HL-60 (cell line): ENCODE results near the gene ABCD3.

Experiments
- DNase-seq, 2 experiments: peaks; one replicate each; pipeline ENCODE4 v3.0.0-alpha.2; 2010 to 2020; ENCODE audit warnings: low read depth in 1 of 2, low spot score in 1 of 2
- H3K27ac ChIP-seq: fragments of 250-450 bp; sonication (Bioruptor Pico); replicated peaks from 2 replicates; pipeline ENCODE4 v1.5.1; 2020; ENCODE audit warnings: mild to moderate bottlenecking, moderate library complexity
- H3K27me3 ChIP-seq: fragments of 250-450 bp; sonication (Bioruptor Pico); 2 replicates; pipeline ENCODE4 v1.5.1; 2021; ENCODE audit warnings: mild to moderate bottlenecking, moderate library complexity; ENCODE audit not compliant: insufficient read depth, poor library complexity, severe bottlenecking
- H3K4me3 ChIP-seq: replicated peaks from 2 replicates; pipeline ENCODE4 v1.5.1; 2011; ENCODE audit warnings: mild to moderate bottlenecking, control low read depth, low read length; ENCODE audit not compliant: insufficient read depth
- CTCF ChIP-seq: IDR thresholded peaks from one replicate; pipeline ENCODE4 v1.5.1; 2011; ENCODE audit warnings: low read length, control low read depth, inconsistent platforms; ENCODE audit not compliant: insufficient read depth
- GABPA ChIP-seq: IDR thresholded peaks from 2 replicates; pipeline ENCODE4 v1.6.1; 2012; ENCODE audit warnings: low read depth
- POLR2AphosphoS5 ChIP-seq: IDR thresholded peaks from 2 replicates; pipeline ENCODE4 v1.6.1; 2012; ENCODE audit warnings: low read depth
- SPI1 ChIP-seq: IDR thresholded peaks from 2 replicates; pipeline ENCODE4 v1.6.1; 2012; ENCODE audit warnings: low read depth, mild to moderate bottlenecking, borderline replicate concordance
- TF ChIP-seq, protein P1 (sequence below): IDR thresholded peaks from 2 replicates; pipeline ENCODE4 v1.6.1; 2012; ENCODE audit warnings: low read depth; ENCODE audit not compliant: insufficient replicate concordance

Gene ABCD3

DNA sequence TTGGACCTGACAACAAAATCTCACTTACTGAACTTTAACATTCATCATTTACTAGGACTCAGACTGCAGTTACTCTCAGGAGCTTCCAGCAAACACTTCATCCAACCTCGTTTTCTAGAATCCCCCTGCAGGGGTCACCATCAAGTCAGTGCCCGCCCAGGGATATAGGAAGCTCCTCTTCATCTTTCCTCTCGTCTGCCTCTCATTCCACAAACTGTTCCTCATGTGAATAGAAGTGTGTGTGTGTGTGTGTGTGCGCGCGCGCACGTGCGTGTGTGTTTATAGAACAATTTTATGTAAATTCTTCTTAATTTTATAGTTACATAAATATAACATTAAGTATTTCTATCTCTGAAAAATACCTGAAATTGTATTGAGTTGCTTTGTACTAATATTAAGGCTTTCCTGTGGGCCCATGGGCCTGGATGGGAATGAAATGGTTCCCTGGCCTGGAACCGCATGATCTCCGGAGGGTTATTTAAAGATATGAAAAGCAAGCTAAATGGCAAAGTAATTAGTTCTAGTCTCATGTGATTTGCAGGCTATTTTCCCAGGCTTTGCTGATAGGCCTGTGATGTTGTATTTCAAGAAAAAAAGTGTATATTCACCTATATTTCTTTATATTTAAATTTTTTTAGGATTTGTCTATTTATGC is 21.7 kb upstream of the ABCD3 start:
- H3K4me3 ChIP-seq = no peak overlapping the region
- H3K27me3 ChIP-seq = no peaks in the 10 kb centered on the region
- no peak overlapping the region for H3K27ac ChIP-seq
- no peak for TF ChIP-seq SPI1
- TF ChIP-seq GABPA = no peak
- TF ChIP-seq POLR2AphosphoS5 = no peak
- DNase-seq = no peak

GRCh38 chr1:94398356-94398755 is 19.8 kb upstream of the ABCD3 start:
- no peak for DNase-seq
- H3K27ac ChIP-seq = no peak overlapping the region
- TF ChIP-seq POLR2AphosphoS5 (no peak), CTCF (no peak), GABPA (no peak), SPI1 (no peak)
- TF ChIP-seq, protein P1, sequence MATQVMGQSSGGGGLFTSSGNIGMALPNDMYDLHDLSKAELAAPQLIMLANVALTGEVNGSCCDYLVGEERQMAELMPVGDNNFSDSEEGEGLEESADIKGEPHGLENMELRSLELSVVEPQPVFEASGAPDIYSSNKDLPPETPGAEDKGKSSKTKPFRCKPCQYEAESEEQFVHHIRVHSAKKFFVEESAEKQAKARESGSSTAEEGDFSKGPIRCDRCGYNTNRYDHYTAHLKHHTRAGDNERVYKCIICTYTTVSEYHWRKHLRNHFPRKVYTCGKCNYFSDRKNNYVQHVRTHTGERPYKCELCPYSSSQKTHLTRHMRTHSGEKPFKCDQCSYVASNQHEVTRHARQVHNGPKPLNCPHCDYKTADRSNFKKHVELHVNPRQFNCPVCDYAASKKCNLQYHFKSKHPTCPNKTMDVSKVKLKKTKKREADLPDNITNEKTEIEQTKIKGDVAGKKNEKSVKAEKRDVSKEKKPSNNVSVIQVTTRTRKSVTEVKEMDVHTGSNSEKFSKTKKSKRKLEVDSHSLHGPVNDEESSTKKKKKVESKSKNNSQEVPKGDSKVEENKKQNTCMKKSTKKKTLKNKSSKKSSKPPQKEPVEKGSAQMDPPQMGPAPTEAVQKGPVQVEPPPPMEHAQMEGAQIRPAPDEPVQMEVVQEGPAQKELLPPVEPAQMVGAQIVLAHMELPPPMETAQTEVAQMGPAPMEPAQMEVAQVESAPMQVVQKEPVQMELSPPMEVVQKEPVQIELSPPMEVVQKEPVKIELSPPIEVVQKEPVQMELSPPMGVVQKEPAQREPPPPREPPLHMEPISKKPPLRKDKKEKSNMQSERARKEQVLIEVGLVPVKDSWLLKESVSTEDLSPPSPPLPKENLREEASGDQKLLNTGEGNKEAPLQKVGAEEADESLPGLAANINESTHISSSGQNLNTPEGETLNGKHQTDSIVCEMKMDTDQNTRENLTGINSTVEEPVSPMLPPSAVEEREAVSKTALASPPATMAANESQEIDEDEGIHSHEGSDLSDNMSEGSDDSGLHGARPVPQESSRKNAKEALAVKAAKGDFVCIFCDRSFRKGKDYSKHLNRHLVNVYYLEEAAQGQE = no peak
- no peak overlapping the region for H3K4me3 ChIP-seq
- no peaks in the 10 kb centered on the region for H3K27me3 ChIP-seq

DNA sequence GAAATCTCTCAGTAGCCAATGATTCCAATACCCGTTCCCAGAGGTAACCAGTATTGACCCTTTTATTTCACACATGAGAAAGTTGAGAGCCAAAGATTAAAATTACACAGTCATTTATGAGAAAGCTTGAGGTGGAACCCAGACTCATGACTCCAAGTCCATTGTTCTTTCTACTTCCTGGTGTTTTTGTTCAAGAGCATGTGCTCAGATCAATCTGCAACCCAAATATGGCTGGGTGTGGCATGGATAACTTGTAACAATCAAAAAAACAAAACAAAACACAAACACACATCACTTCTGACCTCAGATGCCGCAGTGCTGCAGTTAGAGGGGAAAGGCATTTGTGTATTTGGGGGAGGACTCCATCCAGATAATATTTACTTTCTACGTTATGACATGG is 18.7 kb upstream of the ABCD3 start:
- no peak for DNase-seq
- no peak overlapping the region for H3K4me3 ChIP-seq
- TF ChIP-seq, protein P1 = no peak
- TF ChIP-seq SPI1 (no peak), POLR2AphosphoS5 (no peak), CTCF (no peak), GABPA (no peak)
- no peak overlapping the region for H3K27ac ChIP-seq
- H3K27me3 ChIP-seq = no peaks in the 10 kb centered on the region

DNA sequence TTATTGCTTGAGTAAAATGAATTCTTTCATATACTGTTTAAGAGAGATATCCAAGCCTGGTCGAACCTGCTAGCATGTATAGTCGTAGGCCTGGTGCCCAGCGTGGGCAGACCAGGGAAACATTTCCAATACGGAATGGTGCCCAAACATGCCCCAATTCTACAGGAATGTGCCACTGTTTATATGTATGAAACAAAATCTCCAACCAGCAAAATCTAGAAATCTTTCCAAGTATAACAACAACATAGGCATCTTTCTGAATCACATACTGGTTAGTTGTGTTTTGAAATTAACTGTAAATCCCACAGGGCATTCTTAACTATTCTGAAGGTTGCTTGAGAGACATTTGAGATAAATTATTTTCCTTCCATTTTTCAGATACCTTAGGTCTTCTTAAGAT is 17.0 kb upstream of the ABCD3 start:
- no peak overlapping the region for H3K4me3 ChIP-seq
- no peak overlapping the region for H3K27ac ChIP-seq
- no peak for TF ChIP-seq POLR2AphosphoS5
- TF ChIP-seq, protein P1 = no peak
- TF ChIP-seq SPI1 = no peak
- no peak for TF ChIP-seq GABPA
- no peak for TF ChIP-seq CTCF
- H3K27me3 ChIP-seq = no peaks in the 10 kb centered on the region
- DNase-seq = no peak
